ENCODE data around the gene SEC61A2. TPM values are rescaled to one million over a fixed set of nuclear protein-coding genes. Genes with fewer than 3 reads are reported as not detected.

Gene SEC61A2
- total RNA-seq, 1 donor from 2014 or later, result 39.1 TPM

DNA sequence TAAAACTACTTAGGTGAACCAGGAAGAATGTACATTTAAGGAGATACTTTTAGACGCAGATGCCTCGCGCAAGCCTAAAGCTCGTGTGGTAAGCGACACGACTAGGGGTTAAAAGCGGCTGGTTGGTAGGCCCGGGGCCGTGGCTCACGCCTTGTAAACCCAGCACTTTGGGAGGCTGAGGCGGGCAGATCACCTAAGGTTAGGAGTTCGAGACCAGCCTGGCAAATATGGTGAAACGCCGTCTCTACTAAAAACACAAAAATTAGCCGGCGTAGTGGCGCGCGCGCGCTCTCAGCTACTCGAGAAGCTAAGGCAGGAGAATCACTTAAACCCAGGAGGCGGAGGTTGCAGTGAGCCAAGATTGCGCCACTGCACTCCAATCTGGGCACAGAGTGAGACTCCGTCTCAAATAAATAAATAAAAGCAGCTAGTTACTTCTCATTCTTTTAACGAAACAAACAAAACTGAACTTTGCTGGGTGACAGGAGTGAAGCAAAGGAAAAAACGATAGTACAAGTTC lies 65.3 kb downstream of the SEC61A2 start:
- H3K4me1 ChIP-seq, result peaks cover 19% of the 10 kb centered on the region
- peak overlapping the region; percentile 99 for H3K27ac Mint-ChIP-seq
- no peak overlapping the region for H3K27ac ChIP-seq

DNA sequence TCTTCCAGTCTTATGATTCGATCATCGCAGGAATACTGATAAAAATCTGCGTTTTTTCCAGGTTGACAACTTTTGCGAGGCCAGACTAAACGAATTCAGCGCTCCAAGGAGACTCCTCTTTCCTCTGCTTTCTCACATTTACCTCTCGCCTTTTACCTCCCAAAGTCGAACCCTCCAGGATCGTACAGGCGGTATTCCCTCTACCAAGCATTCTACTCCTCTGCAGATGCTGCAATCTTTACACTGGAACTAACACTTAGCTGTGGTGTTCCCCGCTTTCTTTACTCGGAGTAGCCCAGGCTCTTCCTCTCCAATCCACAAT lies 65.8 kb downstream of the SEC61A2 start:
- Histone ChIP-seq H3K27ac (peak overlapping the region; percentile 77), H3K4me3 (peak overlapping the region; percentile 88), H3F3A (ENCODE audit: low read depth) (peaks cover 12% of the 10 kb centered on the region), H3K9me3 (ENCODE audit: low read depth) (no peaks in the 10 kb centered on the region), H3K27me3 (no peaks in the 10 kb centered on the region), H3K4me1 (peaks cover 19% of the 10 kb centered on the region), H3K4me2 (peak overlapping the region; percentile 95), H4K20me1 (ENCODE audit: low read depth) (peaks cover 6% of the 10 kb centered on the region), H3K9ac (peak overlapping the region; percentile 72), H3K36me3 (peaks cover 10% of the 10 kb centered on the region), H2AFZ (replicated peaks) (peak overlapping the region; percentile 88), H3K79me2 (ENCODE audit: low read depth) (peaks cover 95% of the 10 kb centered on the region)
- Mint-ChIP-seq H3K4me3 (peak overlapping the region; percentile 98), H3K27me3 (ENCODE audit: insufficient read depth, low read depth) (peaks cover 3% of the 10 kb centered on the region), H3K4me1 (peaks cover 14% of the 10 kb centered on the region), H3K27ac (peak overlapping the region; percentile 99), H3K36me3 (peaks cover 4% of the 10 kb centered on the region), H3K9me3 (no peaks in the 10 kb centered on the region)
- TF ChIP-seq EZH2 (IDR thresholded peaks at IDR 0.05) (no peak), EZH2phosphoT487 (IDR thresholded peaks at IDR 0.05) (no peak)
- TF ChIP-seq, protein P1, sequence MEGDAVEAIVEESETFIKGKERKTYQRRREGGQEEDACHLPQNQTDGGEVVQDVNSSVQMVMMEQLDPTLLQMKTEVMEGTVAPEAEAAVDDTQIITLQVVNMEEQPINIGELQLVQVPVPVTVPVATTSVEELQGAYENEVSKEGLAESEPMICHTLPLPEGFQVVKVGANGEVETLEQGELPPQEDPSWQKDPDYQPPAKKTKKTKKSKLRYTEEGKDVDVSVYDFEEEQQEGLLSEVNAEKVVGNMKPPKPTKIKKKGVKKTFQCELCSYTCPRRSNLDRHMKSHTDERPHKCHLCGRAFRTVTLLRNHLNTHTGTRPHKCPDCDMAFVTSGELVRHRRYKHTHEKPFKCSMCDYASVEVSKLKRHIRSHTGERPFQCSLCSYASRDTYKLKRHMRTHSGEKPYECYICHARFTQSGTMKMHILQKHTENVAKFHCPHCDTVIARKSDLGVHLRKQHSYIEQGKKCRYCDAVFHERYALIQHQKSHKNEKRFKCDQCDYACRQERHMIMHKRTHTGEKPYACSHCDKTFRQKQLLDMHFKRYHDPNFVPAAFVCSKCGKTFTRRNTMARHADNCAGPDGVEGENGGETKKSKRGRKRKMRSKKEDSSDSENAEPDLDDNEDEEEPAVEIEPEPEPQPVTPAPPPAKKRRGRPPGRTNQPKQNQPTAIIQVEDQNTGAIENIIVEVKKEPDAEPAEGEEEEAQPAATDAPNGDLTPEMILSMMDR (IDR thresholded peaks at IDR 0.05), result no peak
- no peak for DNase-seq (ENCODE audit: low spot score)

More for the DNA sequence above, 65.3 kb downstream of the SEC61A2 start:
- H3K9ac ChIP-seq, result peak overlapping the region; percentile 72
- H3K4me1 Mint-ChIP-seq, result peaks cover 14% of the 10 kb centered on the region
- peak overlapping the region; percentile 95 for H3K4me2 ChIP-seq
- H3K36me3 ChIP-seq, result peaks cover 10% of the 10 kb centered on the region
- peaks cover 4% of the 10 kb centered on the region for H3K36me3 Mint-ChIP-seq
- peak overlapping the region; percentile 98 for H3K4me3 Mint-ChIP-seq
- peak; percentile 28 for DNase-seq (ENCODE audit: low spot score)
- peaks cover 6% of the 10 kb centered on the region for H4K20me1 ChIP-seq (ENCODE audit: low read depth)
- H3K27me3 ChIP-seq, result no peaks in the 10 kb centered on the region
- H3K27me3 Mint-ChIP-seq (ENCODE audit: insufficient read depth, low read depth), result peaks cover 3% of the 10 kb centered on the region
- peak overlapping the region; percentile 88 for H2AFZ ChIP-seq (replicated peaks)
- H3K4me3 ChIP-seq, result peak overlapping the region; percentile 88
- peaks cover 96% of the 10 kb centered on the region for H3K79me2 ChIP-seq (ENCODE audit: low read depth)
- H3K9me3 Mint-ChIP-seq, result no peaks in the 10 kb centered on the region
- peaks cover 12% of the 10 kb centered on the region for H3F3A ChIP-seq (ENCODE audit: low read depth)
- TF ChIP-seq EZH2 (IDR thresholded peaks at IDR 0.05), result no peak
- H3K9me3 ChIP-seq (ENCODE audit: low read depth), result no peaks in the 10 kb centered on the region

DNA sequence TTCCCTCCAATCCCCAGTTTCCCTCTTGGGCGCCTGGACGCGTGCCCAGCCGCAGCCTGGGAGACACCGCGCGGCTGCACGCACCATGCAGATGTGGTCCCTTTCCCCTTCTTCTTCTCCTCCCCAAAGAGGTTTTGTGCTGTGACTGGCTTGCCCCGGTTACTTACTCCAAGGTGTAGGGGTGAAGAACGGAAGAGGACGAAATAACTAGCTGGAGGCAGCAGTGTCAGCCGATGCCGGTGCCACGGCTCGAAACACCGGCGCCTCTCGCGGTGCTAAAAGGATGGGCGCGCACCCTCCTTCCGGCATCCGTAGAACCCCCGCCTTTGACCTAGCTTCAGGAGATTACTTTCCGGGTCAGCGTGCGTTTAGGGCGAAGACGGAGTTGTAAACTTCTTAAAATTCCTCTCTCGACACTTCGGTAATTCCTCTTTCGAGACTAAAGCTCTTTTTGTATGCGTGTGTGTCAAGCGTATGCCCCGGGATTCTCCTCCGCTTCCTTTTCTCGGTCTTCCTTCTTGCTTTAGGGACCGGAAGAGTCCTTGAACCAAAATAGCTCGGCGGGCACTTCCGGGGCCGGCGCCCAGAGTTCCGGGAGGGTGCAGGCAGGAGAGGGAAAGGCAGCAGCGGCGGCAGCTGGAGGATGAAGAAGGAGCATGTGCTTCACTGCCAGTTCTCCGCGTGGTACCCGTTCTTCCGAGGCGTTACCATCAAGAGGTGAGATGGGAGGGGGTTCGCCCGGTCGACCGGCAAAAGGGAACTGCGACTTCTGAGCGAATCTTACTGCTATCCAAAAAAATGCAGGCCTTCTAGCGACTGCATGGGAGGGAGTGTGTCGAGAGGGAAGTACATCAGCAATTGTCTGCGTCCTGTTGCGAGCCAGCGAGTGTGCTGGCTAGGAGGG lies 66.4 kb downstream of the SEC61A2 start, which contains the start of the genes CDC123 and NUDT5:
Gene CDC123 (plus strand): TSS at position 586 of the 904 bp plus-strand sequence. CDS start 58 bp downstream, at position 644.
Gene NUDT5 (minus strand): TSS at position 289 of the 904 bp plus-strand sequence. CDS start 9,600 bp downstream, outside the sequence.
- peaks cover 95% of the 10 kb centered on the region for H3K79me2 ChIP-seq (ENCODE audit: low read depth)
- Mint-ChIP-seq H3K27ac (peak within 1 kb of the TSS; percentile 99), H3K9me3 (no peaks in the 10 kb centered on the region), H3K4me3 (peak within 1 kb of the TSS; percentile 98), H3K36me3 (peaks cover 4% of the 10 kb centered on the region), H3K4me1 (peaks cover 14% of the 10 kb centered on the region), H3K27me3 (ENCODE audit: insufficient read depth, low read depth) (peaks cover 3% of the 10 kb centered on the region)
- peak within 1 kb of the TSS; percentile 77 for H3K27ac ChIP-seq
- peaks cover 6% of the 10 kb centered on the region for H4K20me1 ChIP-seq (ENCODE audit: low read depth)
- H3K27me3 ChIP-seq, result no peaks in the 10 kb centered on the region
- TF ChIP-seq EZH2 (IDR thresholded peaks at IDR 0.05) (peak; percentile 52), EZH2phosphoT487 (IDR thresholded peaks at IDR 0.05) (no peak)
- peak within 1 kb of the TSS; percentile 95 for H3K4me2 ChIP-seq
- peak within 1 kb of the TSS; percentile 88 for H3K4me3 ChIP-seq
- peaks cover 10% of the 10 kb centered on the region for H3K36me3 ChIP-seq
- peak; percentile 90 for DNase-seq (ENCODE audit: low spot score)
- H3F3A ChIP-seq (ENCODE audit: low read depth), result peaks cover 12% of the 10 kb centered on the region
- H3K9me3 ChIP-seq (ENCODE audit: low read depth), result no peaks in the 10 kb centered on the region
- H3K4me1 ChIP-seq, result peaks cover 19% of the 10 kb centered on the region
- peak within 1 kb of the TSS; percentile 72 for H3K9ac ChIP-seq
- H2AFZ ChIP-seq (replicated peaks), result peak within 1 kb of the TSS; percentile 88

DNA sequence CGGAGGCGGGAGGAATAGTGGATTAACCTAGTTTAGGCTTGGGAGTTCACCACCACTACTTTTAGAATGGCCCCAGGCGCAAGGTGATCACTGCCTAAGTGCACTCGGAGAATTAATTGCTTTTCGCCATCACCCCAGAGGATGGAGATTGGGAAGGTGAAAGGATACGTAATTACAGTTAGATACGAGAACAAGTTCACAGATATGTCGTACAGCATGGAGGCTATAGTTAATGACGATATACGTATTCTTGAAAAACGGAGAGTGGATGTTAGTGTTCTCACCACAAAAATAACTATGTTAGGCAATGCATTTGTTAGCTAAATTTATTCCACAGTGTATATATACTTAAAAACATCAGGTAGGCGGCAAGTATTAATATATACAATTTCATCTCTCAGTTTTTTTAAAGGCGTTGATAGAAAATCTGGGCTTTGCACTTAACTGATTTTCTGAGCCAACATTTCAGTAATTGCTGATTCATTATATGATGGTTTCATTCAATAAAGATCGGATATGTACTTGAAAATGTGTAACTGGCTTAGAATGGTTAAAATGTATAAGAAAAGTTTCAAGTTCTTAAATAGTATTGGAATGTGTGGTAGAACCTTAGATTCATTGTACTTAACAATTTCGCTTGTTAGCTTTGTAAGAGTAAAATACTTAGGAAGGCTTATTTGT lies 67.2 kb downstream of the SEC61A2 start:
- H3K9me3 ChIP-seq (ENCODE audit: low read depth), result no peaks in the 10 kb centered on the region
- H3K27me3 ChIP-seq, result no peaks in the 10 kb centered on the region
- peaks cover 19% of the 10 kb centered on the region for H3K4me1 ChIP-seq
- peaks cover 95% of the 10 kb centered on the region for H3K79me2 ChIP-seq (ENCODE audit: low read depth)
- H3K4me3 ChIP-seq, result peak overlapping the region; percentile 88
- Mint-ChIP-seq H3K4me3 (peak overlapping the region; percentile 98), H3K36me3 (peaks cover 10% of the 10 kb centered on the region), H3K27ac (peak overlapping the region; percentile 99), H3K9me3 (no peaks in the 10 kb centered on the region), H3K4me1 (peaks cover 14% of the 10 kb centered on the region), H3K27me3 (ENCODE audit: insufficient read depth, low read depth) (peaks cover 3% of the 10 kb centered on the region)
- peaks cover 10% of the 10 kb centered on the region for H3K36me3 ChIP-seq
- H4K20me1 ChIP-seq (ENCODE audit: low read depth), result peaks cover 11% of the 10 kb centered on the region
- H3F3A ChIP-seq (ENCODE audit: low read depth), result peaks cover 12% of the 10 kb centered on the region
- no peak for DNase-seq (ENCODE audit: low spot score)
- TF ChIP-seq EZH2phosphoT487 (IDR thresholded peaks at IDR 0.05) (no peak), EZH2 (IDR thresholded peaks at IDR 0.05) (no peak)
- TF ChIP-seq, protein P1 (IDR thresholded peaks at IDR 0.05), result no peak
- H2AFZ ChIP-seq (replicated peaks), result peak overlapping the region; percentile 88
- no peak overlapping the region for H3K27ac ChIP-seq
- H3K9ac ChIP-seq, result peak overlapping the region; percentile 72
- H3K4me2 ChIP-seq, result peak overlapping the region; percentile 95

Data from neural progenitor cell (in vitro differentiated cells).